ENCODE measurements around the gene EHD3. TPM values are rescaled to one million over a fixed set of nuclear protein-coding genes. Genes with fewer than 3 reads are reported as not detected.

Gene EHD3
- polyA plus RNA-seq, 1 donor from 2014 or later: 3.5 TPM

DNA sequence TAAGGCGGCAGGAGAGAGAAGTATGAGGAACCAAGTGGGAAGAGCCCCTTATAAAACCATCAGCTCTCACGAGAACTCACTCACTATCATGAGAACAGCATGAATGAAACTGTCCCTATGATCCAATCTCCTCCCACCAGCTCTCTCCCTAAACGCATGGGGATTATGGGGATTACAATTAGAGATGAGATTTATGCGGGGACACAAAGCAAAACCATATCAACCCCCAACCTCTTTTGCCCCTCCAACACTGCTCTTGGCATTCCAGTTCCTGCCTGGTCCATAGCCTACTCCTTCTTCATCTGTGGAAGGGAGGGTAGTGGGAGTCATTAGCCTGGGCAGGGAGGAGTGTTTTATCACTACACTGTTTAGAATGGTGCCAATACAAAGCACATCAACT lies 1.4 kb upstream of the EHD3 start:
- Histone ChIP-seq H3K9me3 (ENCODE audit: low read length) (no peaks in the 10 kb centered on the region), H3F3A (ENCODE audit: insufficient read depth, low read length, poor library complexity, severe bottlenecking) (no peaks in the 10 kb centered on the region), H3K4me3 (ENCODE audit: low read length) (no peak overlapping the region), H3K9me2 (ENCODE audit: insufficient read depth, low read length) (no peaks in the 10 kb centered on the region), H2AFZ (ENCODE audit: low read depth, low read length) (no peak overlapping the region), H3K4me2 (ENCODE audit: low read length) (no peak overlapping the region), H3K36me3 (ENCODE audit: insufficient read depth, low read length) (no peaks in the 10 kb centered on the region), H3K27ac (ENCODE audit: low read length) (no peak overlapping the region), H3K79me2 (replicated peaks; ENCODE audit: insufficient read depth, low read length) (no peaks in the 10 kb centered on the region), H3K9ac (ENCODE audit: low read length) (no peak overlapping the region), H4K20me1 (ENCODE audit: insufficient read depth) (no peaks in the 10 kb centered on the region), H3K27me3 (ENCODE audit: insufficient read depth, low read depth, low read length) (no peaks in the 10 kb centered on the region)
- TF ChIP-seq RAD21 (conservative IDR thresholded peaks at IDR 0.05): no peak
- no peak for TF ChIP-seq SMC3 (conservative IDR thresholded peaks at IDR 0.05; ENCODE audit: poor library complexity)
- no peak for TF ChIP-seq POLR2AphosphoS5 (IDR thresholded peaks at IDR 0.05)
- TF ChIP-seq, protein P1, sequence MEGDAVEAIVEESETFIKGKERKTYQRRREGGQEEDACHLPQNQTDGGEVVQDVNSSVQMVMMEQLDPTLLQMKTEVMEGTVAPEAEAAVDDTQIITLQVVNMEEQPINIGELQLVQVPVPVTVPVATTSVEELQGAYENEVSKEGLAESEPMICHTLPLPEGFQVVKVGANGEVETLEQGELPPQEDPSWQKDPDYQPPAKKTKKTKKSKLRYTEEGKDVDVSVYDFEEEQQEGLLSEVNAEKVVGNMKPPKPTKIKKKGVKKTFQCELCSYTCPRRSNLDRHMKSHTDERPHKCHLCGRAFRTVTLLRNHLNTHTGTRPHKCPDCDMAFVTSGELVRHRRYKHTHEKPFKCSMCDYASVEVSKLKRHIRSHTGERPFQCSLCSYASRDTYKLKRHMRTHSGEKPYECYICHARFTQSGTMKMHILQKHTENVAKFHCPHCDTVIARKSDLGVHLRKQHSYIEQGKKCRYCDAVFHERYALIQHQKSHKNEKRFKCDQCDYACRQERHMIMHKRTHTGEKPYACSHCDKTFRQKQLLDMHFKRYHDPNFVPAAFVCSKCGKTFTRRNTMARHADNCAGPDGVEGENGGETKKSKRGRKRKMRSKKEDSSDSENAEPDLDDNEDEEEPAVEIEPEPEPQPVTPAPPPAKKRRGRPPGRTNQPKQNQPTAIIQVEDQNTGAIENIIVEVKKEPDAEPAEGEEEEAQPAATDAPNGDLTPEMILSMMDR (IDR thresholded peaks at IDR 0.05; ENCODE audit: poor library complexity, severe bottlenecking): no peak

DNA sequence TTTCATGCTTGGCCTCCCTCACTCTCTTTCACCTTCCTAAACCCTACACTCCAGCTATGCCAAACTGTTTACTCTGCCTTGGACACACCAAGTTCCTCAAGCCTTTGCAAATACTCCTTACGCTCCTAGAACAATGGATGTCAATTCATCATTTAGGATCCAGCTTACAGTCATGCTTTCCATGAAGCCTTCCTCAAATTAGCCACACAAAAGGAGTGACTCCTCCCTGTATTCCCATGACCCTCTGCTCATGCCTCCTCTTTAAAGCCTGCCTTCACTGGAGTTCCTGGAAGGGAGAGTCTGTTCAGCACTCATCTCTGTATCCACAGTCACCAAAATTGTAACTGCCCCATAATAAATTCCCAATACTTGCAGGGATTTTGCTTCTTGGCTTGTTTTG lies 721 bp upstream of the EHD3 start:
- peak overlapping the region; percentile 72 for H3K4me3 ChIP-seq (ENCODE audit: low read length)
- no peaks in the 10 kb centered on the region for H4K20me1 ChIP-seq (ENCODE audit: insufficient read depth)
- H3K36me3 ChIP-seq (ENCODE audit: insufficient read depth, low read length): no peaks in the 10 kb centered on the region
- no peaks in the 10 kb centered on the region for H3F3A ChIP-seq (ENCODE audit: insufficient read depth, low read length, poor library complexity, severe bottlenecking)
- TF ChIP-seq RAD21 (conservative IDR thresholded peaks at IDR 0.05): no peak
- TF ChIP-seq, protein P2, sequence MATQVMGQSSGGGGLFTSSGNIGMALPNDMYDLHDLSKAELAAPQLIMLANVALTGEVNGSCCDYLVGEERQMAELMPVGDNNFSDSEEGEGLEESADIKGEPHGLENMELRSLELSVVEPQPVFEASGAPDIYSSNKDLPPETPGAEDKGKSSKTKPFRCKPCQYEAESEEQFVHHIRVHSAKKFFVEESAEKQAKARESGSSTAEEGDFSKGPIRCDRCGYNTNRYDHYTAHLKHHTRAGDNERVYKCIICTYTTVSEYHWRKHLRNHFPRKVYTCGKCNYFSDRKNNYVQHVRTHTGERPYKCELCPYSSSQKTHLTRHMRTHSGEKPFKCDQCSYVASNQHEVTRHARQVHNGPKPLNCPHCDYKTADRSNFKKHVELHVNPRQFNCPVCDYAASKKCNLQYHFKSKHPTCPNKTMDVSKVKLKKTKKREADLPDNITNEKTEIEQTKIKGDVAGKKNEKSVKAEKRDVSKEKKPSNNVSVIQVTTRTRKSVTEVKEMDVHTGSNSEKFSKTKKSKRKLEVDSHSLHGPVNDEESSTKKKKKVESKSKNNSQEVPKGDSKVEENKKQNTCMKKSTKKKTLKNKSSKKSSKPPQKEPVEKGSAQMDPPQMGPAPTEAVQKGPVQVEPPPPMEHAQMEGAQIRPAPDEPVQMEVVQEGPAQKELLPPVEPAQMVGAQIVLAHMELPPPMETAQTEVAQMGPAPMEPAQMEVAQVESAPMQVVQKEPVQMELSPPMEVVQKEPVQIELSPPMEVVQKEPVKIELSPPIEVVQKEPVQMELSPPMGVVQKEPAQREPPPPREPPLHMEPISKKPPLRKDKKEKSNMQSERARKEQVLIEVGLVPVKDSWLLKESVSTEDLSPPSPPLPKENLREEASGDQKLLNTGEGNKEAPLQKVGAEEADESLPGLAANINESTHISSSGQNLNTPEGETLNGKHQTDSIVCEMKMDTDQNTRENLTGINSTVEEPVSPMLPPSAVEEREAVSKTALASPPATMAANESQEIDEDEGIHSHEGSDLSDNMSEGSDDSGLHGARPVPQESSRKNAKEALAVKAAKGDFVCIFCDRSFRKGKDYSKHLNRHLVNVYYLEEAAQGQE (IDR thresholded peaks at IDR 0.05; ENCODE audit: borderline replicate concordance): no peak
- TF ChIP-seq EZH2 (IDR thresholded peaks at IDR 0.05; ENCODE audit: borderline replicate concordance, insufficient read depth, low read length, poor library complexity, severe bottlenecking): no peak
- TF ChIP-seq, protein P1 (IDR thresholded peaks at IDR 0.05; ENCODE audit: poor library complexity, severe bottlenecking): no peak
- TF ChIP-seq SMC3 (conservative IDR thresholded peaks at IDR 0.05; ENCODE audit: poor library complexity): no peak
- no peak for TF ChIP-seq TAF1 (IDR thresholded peaks at IDR 0.05; ENCODE audit: low read depth)
- TF ChIP-seq POLR2AphosphoS5 (IDR thresholded peaks at IDR 0.05): no peak
- no peak for TF ChIP-seq MXI1 (conservative IDR thresholded peaks at IDR 0.05; ENCODE audit: poor library complexity, severe bottlenecking)
- peak overlapping the region; percentile 63 for H3K9ac ChIP-seq (ENCODE audit: low read length)
- H3K9me3 ChIP-seq (ENCODE audit: low read length): no peaks in the 10 kb centered on the region
- H3K9me2 ChIP-seq (ENCODE audit: insufficient read depth, low read length): no peaks in the 10 kb centered on the region
- H3K4me2 ChIP-seq (ENCODE audit: low read length): peak overlapping the region; percentile 63
- no peaks in the 10 kb centered on the region for H3K27me3 ChIP-seq (ENCODE audit: insufficient read depth, low read depth, low read length)
- no peaks in the 10 kb centered on the region for H3K79me2 ChIP-seq (replicated peaks; ENCODE audit: insufficient read depth, low read length)
- no peak overlapping the region for H3K27ac ChIP-seq (ENCODE audit: low read length)
- H2AFZ ChIP-seq (ENCODE audit: low read depth, low read length): peak overlapping the region; percentile 75

All from neural cell (in vitro differentiated cells).